Panc1 (cell line): ENCODE measurements around the gene AGAP1. TPM values are rescaled to one million over a fixed set of nuclear protein-coding genes. Genes with fewer than 3 reads are reported as not detected.

ENCODE experiments used
- ATAC-seq: fragments of 200-7000 bp; cut with Tn5 transposase; 2 replicates; pipeline ENCODE4 v1.9.1; 2020; ENCODE audit warnings: mild to moderate bottlenecking, moderate library complexity
- BruUV-seq: library from RNA; stranded (reverse); fragments of 400-500 nt; replicated peaks from 2 replicates; lab custom pipeline; 2021; lab: Mats Ljungman, UMichigan
- CTCF ChIA-PET: fragments of 300-600 bp; sonication (Branson Sonifier 250); formaldehyde crosslinking; loops from one replicate; lab custom pipeline; 2022; ENCODE audit warnings: antibody characterized with exemption; lab: Charles Lee
- POLR2A ChIA-PET: fragments of 300-600 bp; sonication (Branson Sonifier 250); formaldehyde crosslinking; loops from one replicate; lab custom pipeline; 2022; ENCODE audit warnings: antibody characterized with exemption; lab: Charles Lee
- DNase-seq: peaks from one replicate; pipeline ENCODE4 v3.0.0-alpha.2; 2010; ENCODE audit warnings: low read depth, low spot score
- H3K27ac ChIP-seq: 2 replicates; pipeline ENCODE4 v1.5.1; 2011; ENCODE audit warnings: mild to moderate bottlenecking, low read length, inconsistent platforms
- H3K27me3 ChIP-seq: fragments of 200-500 bp; sonication (Bioruptor generic); 2 replicates; pipeline ENCODE4 v1.6.0; 2014; ENCODE audit warnings: low read length, inconsistent platforms; ENCODE audit not compliant: control insufficient read depth, insufficient read depth
- H3K36me3 ChIP-seq: fragments of 200-500 bp; sonication (Bioruptor generic); 2 replicates; pipeline ENCODE4 v1.5.1; 2014; ENCODE audit warnings: inconsistent platforms, mild to moderate bottlenecking, low read length, moderate library complexity; ENCODE audit not compliant: control insufficient read depth, insufficient read depth
- H3K4me1 ChIP-seq: 2 replicates; pipeline ENCODE4 v1.5.1; 2011; ENCODE audit warnings: inconsistent platforms, mild to moderate bottlenecking, low read length, moderate library complexity; ENCODE audit not compliant: control insufficient read depth, insufficient read depth
- H3K4me3 ChIP-seq, 2 experiments: 2 replicates each; pipeline ENCODE4 v1.5.1; 2011 to 2012; ENCODE audit warnings: low read depth in 2 of 2, low read length in 2 of 2, mild to moderate bottlenecking in 2 of 2, inconsistent platforms in 1 of 2, moderate library complexity in 1 of 2
- H3K9me3 ChIP-seq: fragments of 200-500 bp; sonication (Bioruptor generic); 2 replicates; pipeline ENCODE4 v1.5.1; 2014; ENCODE audit warnings: low read depth, mild to moderate bottlenecking, inconsistent platforms, low read length, moderate library complexity; ENCODE audit not compliant: control insufficient read depth, insufficient read depth
- CTCF ChIP-seq: fragments of 450-650 bp; IDR thresholded peaks from 2 replicates; pipeline ENCODE4 v1.5.1; 2017; ENCODE audit warnings: mild to moderate bottlenecking
- POLR2AphosphoS5 ChIP-seq: IDR thresholded peaks from 2 replicates; pipeline ENCODE4 v1.6.1; 2012; ENCODE audit warnings: mild to moderate bottlenecking, low read depth, low read length, moderate library complexity
- REST ChIP-seq, 2 experiments: IDR thresholded peaks; 2 replicates each; pipeline ENCODE4 v1.6.1; 2011 to 2012; ENCODE audit warnings: low read depth in 2 of 2, control low read depth in 1 of 2, low read length in 1 of 2, mild to moderate bottlenecking in 1 of 2, moderate library complexity in 1 of 2; ENCODE audit not compliant: insufficient read depth in 1 of 2
- SIN3A ChIP-seq: IDR thresholded peaks from 2 replicates; pipeline ENCODE4 v1.6.1; 2012; ENCODE audit warnings: low read depth, mild to moderate bottlenecking, low read length, moderate library complexity, borderline replicate concordance; ENCODE audit not compliant: insufficient read depth
- TCF7L2 ChIP-seq: IDR thresholded peaks from 2 replicates; pipeline ENCODE4 v1.6.1; 2011; ENCODE audit warnings: mild to moderate bottlenecking, low read depth, low read length, inconsistent platforms
- in situ Hi-C: cut with HindIII; loops from 2 replicates; pipeline ENCODE4 v1.10.0; 2016; ENCODE audit warnings: low sequenced_read_pairs, low pct_unique_long_range_greater_than_20kb
- intact Hi-C: fragments of 100-400 bp; cut with micrococcal nuclease; formaldehyde crosslinking; loops from one replicate; pipeline ENCODE4 v1.10.0; 2022; ENCODE audit not compliant: unreplicated experiment
- total RNA-seq: library from RNA; stranded (reverse); gene quantifications from one replicate; pipeline ENCODE4 v1.2.1, GENCODE V29; 2021; ENCODE audit not compliant: unreplicated experiment

Gene AGAP1
- total RNA-seq, 1 experiment from 2014 or later, result 38.9 TPM

DNA sequence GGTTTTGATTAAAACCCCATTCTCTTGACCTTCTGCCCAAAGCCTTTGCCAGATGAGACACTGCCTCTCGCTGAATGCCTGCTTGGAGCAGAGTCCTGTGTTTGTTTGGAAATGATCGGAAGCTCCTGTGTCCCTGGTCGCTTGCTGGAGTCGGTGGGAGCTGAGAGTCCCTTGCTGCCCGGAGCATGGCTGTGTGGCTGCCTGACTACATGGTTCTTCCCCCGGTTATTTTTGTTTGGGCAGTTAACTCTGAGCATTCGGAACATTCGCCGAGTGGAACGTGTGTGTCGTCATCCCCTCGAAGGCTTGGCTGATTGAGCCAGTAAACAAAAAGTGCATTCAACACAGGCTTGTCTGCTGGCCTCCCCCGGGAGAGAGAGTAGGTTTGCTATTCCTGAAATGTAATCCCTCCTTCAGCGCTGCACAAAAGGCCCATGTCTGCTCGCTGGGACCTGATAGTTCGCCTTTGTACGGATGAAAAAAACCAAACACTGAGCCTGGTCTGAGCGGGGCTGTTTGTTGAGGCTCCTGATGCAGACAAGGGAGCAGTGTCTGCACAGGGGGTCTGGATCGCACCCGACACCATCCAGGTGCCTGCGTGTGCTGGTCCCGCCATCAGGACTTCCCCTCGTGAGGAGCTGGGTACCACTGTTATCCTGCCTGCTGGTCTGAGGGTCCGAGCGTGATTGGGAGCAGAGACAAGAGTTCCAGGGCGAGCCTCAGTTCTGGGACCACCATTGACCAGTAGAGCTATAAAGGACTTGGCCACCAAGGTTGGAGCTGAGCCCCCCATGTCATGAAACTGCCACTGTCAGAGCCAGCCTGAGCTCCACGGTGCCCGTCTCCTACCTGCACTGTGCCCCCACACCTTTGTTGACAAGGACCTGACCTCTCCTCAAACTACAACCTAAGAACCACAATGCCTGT lies 83.8 kb downstream of the AGAP1 start:
- in situ Hi-C loops, result no loop called here
- Histone ChIP-seq H3K9me3 (no peaks in the 10 kb centered on the region), H3K27me3 (no peaks in the 10 kb centered on the region), H3K4me1 (no peaks in the 10 kb centered on the region), H3K36me3 (no peaks in the 10 kb centered on the region), H3K27ac (no peak overlapping the region), H3K4me3 (no peak overlapping the region)
- ChIA-PET CTCF (no interaction called here), POLR2A (interaction anchor here (0.6 kb wide), 1 partner anchor 97 kb away, joined by 3 read pairs; no protein-coding TSS in a partner anchor)
- no peak for DNase-seq
- intact Hi-C loops, result no loop called here
- no TSS peak for BruUV-seq
- TF ChIP-seq REST (IDR thresholded peaks at IDR 0.05; ENCODE audit: insufficient read depth in 1 of 2, low read depth in 2 of 2, low read length in 1 of 2) (no peak), CTCF (no peak), TCF7L2 (no peak), POLR2AphosphoS5 (no peak), SIN3A (no peak)
- no peak for ATAC-seq

DNA sequence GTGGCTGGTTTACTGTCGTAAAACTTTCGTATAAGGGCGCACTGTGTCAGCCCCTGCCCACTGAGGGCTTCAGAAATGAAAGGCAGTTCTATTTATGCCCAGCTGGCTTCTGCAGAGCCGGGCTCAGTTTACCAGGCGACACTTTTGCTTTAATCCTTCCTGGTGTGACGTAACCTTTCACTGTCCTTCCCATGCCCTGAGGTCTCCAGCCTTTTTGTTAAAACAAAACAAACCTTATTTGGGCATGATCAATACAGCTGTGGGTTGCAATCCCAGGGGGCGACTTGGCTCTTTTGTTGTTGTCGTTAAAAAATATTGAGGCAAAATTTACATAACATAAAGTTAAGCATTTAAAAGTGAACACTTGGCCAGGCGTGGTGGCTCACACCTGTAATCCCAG lies 85.3 kb downstream of the AGAP1 start:
- CTCF ChIA-PET, result no interaction called here
- Histone ChIP-seq H3K4me1 (no peaks in the 10 kb centered on the region), H3K27ac (no peak overlapping the region), H3K36me3 (no peaks in the 10 kb centered on the region), H3K27me3 (no peaks in the 10 kb centered on the region), H3K9me3 (no peaks in the 10 kb centered on the region), H3K4me3 (no peak overlapping the region)
- intact Hi-C loops (no loop called here), in situ Hi-C loops (no loop called here)
- ATAC-seq, result no peak
- POLR2A ChIA-PET, result interaction anchor here (0.7 kb wide), 1 partner anchor 137 kb away, joined by 3 read pairs; no protein-coding TSS in a partner anchor
- TF ChIP-seq REST (IDR thresholded peaks at IDR 0.05; ENCODE audit: insufficient read depth in 1 of 2, low read depth in 2 of 2, low read length in 1 of 2), result no peak
- TF ChIP-seq POLR2AphosphoS5, result no peak
- no peak for TF ChIP-seq TCF7L2
- no peak for TF ChIP-seq SIN3A
- TF ChIP-seq CTCF, result no peak
- no peak for DNase-seq
- no TSS peak for BruUV-seq
